NCI-H2196 (cell line): ENCODE measurements around the gene FAM25G.

Experiments
- DNase-seq: peaks from one replicate; lab custom pipeline; 2025; ENCODE audit not compliant: unreplicated experiment; lab: John Stamatoyannopoulos, UW

FAM25G gene

GRCh38 chr10:47449102-47449978, 42.2 kb downstream of the FAM25G start:
- DNase-seq = peak; percentile 29

- no peak for DNase-seq
Measured at GRCh38 chr10:47447705-47448104, 43.8 kb downstream of the FAM25G start.

- no peak for DNase-seq
Measured at GRCh38 chr10:47447209-47447608, 44.3 kb downstream of the FAM25G start.

GRCh38 chr10:47445720-47446119, 45.8 kb downstream of the FAM25G start:
- DNase-seq = no peak

- DNase-seq = no peak
Measured at GRCh38 chr10:47444047-47444446, 47.5 kb downstream of the FAM25G start.

GRCh38 chr10:47443145-47443544, 48.4 kb downstream of the FAM25G start:
- DNase-seq = no peak

- DNase-seq = no peak
Measured at GRCh38 chr10:47442351-47442750, 49.1 kb downstream of the FAM25G start.

- DNase-seq = no peak
Measured at GRCh38 chr10:47441938-47442337, 49.6 kb downstream of the FAM25G start.

- no peak for DNase-seq
Measured at GRCh38 chr10:47440207-47440606, 51.3 kb downstream of the FAM25G start.

GRCh38 chr10:47438857-47439474, 52.5 kb downstream of the FAM25G start:
- DNase-seq = peak; percentile 39
